A549 (cell line): ENCODE data around the gene RTL1. TPM values are rescaled to one million over a fixed set of nuclear protein-coding genes. Genes with fewer than 3 reads are reported as not detected.

Experiments used
- ATAC-seq, 2 experiments: fragments of 200-7000 bp in 1 of 2; fragments of >200 bp in 1 of 2; cut with Nextera tagmentation in 1 of 2; cut with Tn5 transposase in 1 of 2; 3 replicates each; pipeline versions ENCODE4 v1.8.0 to v1.9.1; 2018 to 2020; ENCODE audit warnings: mild to moderate bottlenecking in 1 of 2, moderate library complexity in 1 of 2
- CTCF ChIA-PET: fragments of 300-600 bp; sonication (Branson Sonifier 250); formaldehyde crosslinking; extraction: SDS; loops from one replicate; lab custom pipeline; 2021; ENCODE audit warnings: antibody characterized with exemption, inconsistent platforms; lab: Yijun Ruan, JAX
- POLR2A ChIA-PET: fragments of 350-600 bp; formaldehyde crosslinking; extraction: SDS; loops from one replicate; lab custom pipeline; 2021; ENCODE audit warnings: antibody characterized with exemption, inconsistent platforms; lab: Yijun Ruan, JAX
- DNase-seq, 2 experiments: peaks; one replicate each; pipeline versions ENCODE4 v3.0.0 to v3.0.0-alpha.2; 2011 to 2016; ENCODE audit warnings: low read depth in 1 of 2, low spot score in 1 of 2
- FAIRE-seq: peaks from 2 replicates; lab custom pipeline; 2011; peaks lifted over from hg19 to GRCh38; lab: Jason Lieb, UNC
- H3K27ac ChIP-seq, 2 experiments: fragments of >200 bp; sonication (Bioruptor Twin); formaldehyde crosslinking; 3 replicates each; pipeline ENCODE4 v1.5.1; 2016 to 2017
- H3K4me1 ChIP-seq: fragments of >200 bp; sonication (Bioruptor Twin); formaldehyde crosslinking; 3 replicates; pipeline ENCODE4 v1.6.1; 2016
- H3K4me2 ChIP-seq: fragments of >200 bp; sonication (Bioruptor Twin); formaldehyde crosslinking; 3 replicates; pipeline ENCODE4 v1.6.1; 2016
- H3K4me3 ChIP-seq: fragments of >200 bp; sonication (Bioruptor Twin); formaldehyde crosslinking; 3 replicates; pipeline ENCODE4 v1.5.1; 2016
- H3K9me3 ChIP-seq: fragments of >200 bp; sonication (Bioruptor Twin); formaldehyde crosslinking; 3 replicates; pipeline ENCODE4 v1.6.1; 2016
- ELK1 ChIP-seq: fragments of 150-350 bp; IDR thresholded peaks from 2 replicates; pipeline ENCODE4 v1.6.1; 2014; ENCODE audit warnings: low read depth, mild to moderate bottlenecking, low read length
- EP300 ChIP-seq, 2 experiments: fragments of >200 bp; sonication (Bioruptor Twin); formaldehyde crosslinking; IDR thresholded peaks; 2 replicates in 1 of 2; 3 replicates in 1 of 2; pipeline ENCODE4 v1.6.1; 2016 to 2017
- ESRRA ChIP-seq: fragments of 150-350 bp; IDR thresholded peaks from 2 replicates; pipeline ENCODE4 v1.6.1; 2014; ENCODE audit warnings: mild to moderate bottlenecking, low read length, borderline replicate concordance
- FOSB ChIP-seq: fragments of 250-450 bp; sonication (Bioruptor Pico); IDR thresholded peaks from 2 replicates; pipeline ENCODE4 v1.5.0; 2020; ENCODE audit warnings: mild to moderate bottlenecking, moderate library complexity
- HDAC2 ChIP-seq: fragments of 200-600 bp; sonication (generic); IDR thresholded peaks from 2 replicates; pipeline ENCODE4 v1.6.1; 2016
- HES2 ChIP-seq: fragments of >200 bp; sonication (Bioruptor Twin); formaldehyde crosslinking; IDR thresholded peaks from 2 replicates; pipeline ENCODE4 v1.6.1; 2016
- HEYL ChIP-seq: fragments of 250-450 bp; sonication (Bioruptor Pico); IDR thresholded peaks from 2 replicates; pipeline ENCODE4 v1.8.0; 2021; ENCODE audit warnings: mild to moderate bottlenecking, moderate library complexity
- HOXA7 ChIP-seq: fragments of 250-450 bp; sonication (Bioruptor Pico); IDR thresholded peaks from 2 replicates; pipeline ENCODE4 v1.5.0; 2020; ENCODE audit warnings: mild to moderate bottlenecking, moderate library complexity
- JUNB ChIP-seq: fragments of >200 bp; sonication (Bioruptor Twin); formaldehyde crosslinking; IDR thresholded peaks from 2 replicates; pipeline ENCODE4 v1.6.1; 2016
- MAFK ChIP-seq: fragments of 450-650 bp; IDR thresholded peaks from 2 replicates; pipeline ENCODE4 v1.6.1; 2014; ENCODE audit not compliant: partially characterized antibody
- MAZ ChIP-seq: fragments of 150-350 bp; IDR thresholded peaks from 2 replicates; pipeline ENCODE4 v1.6.1; 2014; ENCODE audit warnings: antibody characterized with exemption, low read depth, low read length, borderline replicate concordance
- MYC ChIP-seq: IDR thresholded peaks from 2 replicates; pipeline ENCODE4 v1.6.1; 2012; ENCODE audit warnings: mild to moderate bottlenecking, inconsistent platforms, low read length, improper control_type of control experiment, borderline replicate concordance
- NPAS2 ChIP-seq: fragments of 250-450 bp; sonication (Bioruptor Pico); IDR thresholded peaks from 2 replicates; pipeline ENCODE4 v1.8.0; 2022; ENCODE audit warnings: mild to moderate bottlenecking, moderate library complexity, borderline replicate concordance
- PHF8 ChIP-seq: fragments of 200-600 bp; sonication (generic); IDR thresholded peaks from 2 replicates; pipeline ENCODE4 v1.6.1; 2016; ENCODE audit warnings: low read depth, mild to moderate bottlenecking, antibody characterized with exemption, moderate library complexity, borderline replicate concordance
- POLR2A ChIP-seq: IDR thresholded peaks from 2 replicates; pipeline ENCODE4 v1.6.1; 2012; ENCODE audit warnings: mild to moderate bottlenecking, low read length
- POLR2AphosphoS2 ChIP-seq: conservative IDR thresholded peaks from 2 replicates; pipeline ENCODE4 v1.6.1; 2012; ENCODE audit warnings: low read length, improper control_type of control experiment, inconsistent platforms
- RNF2 ChIP-seq: fragments of 200-600 bp; sonication (generic); IDR thresholded peaks from 2 replicates; pipeline ENCODE4 v1.6.1; 2016; ENCODE audit warnings: low read depth, mild to moderate bottlenecking, antibody characterized with exemption, moderate library complexity, borderline replicate concordance
- ZC3H11A ChIP-seq: fragments of 450-650 bp; IDR thresholded peaks from 2 replicates; pipeline ENCODE4 v1.6.1; 2014; ENCODE audit warnings: antibody characterized with exemption, mild to moderate bottlenecking
- ZNF302 ChIP-seq: fragments of 250-450 bp; sonication (Bioruptor Pico); IDR thresholded peaks from 2 replicates; pipeline ENCODE4 v1.9.0; 2021; ENCODE audit warnings: inconsistent platforms, mild to moderate bottlenecking, moderate library complexity
- ZSCAN20 ChIP-seq: fragments of 250-450 bp; sonication (Bioruptor Pico); IDR thresholded peaks from 2 replicates; pipeline ENCODE4 v1.8.0; 2022; ENCODE audit warnings: mild to moderate bottlenecking, moderate library complexity
- WGBS: methylation state at CpG from one replicate; pipeline ENCODE4 v1.1.6; 2017; ENCODE audit errors: missing lambda C conversion rate; 5-methylcytosine and 5-hydroxymethylcytosine counted together
- polyA plus RNA-seq, 4 experiments: library from polyadenylated mRNA; depleted of rRNA in 3 of 4; stranded (reverse); fragments of >200 nt; fragmentation: RNase III in 1 of 4; extraction: RNeasy Plus Mini Kit Qiagen cat#74134 plus additional on column Dnase treatment in 1 of 4; gene quantifications; 2 replicates in 3 of 4; 3 replicates in 1 of 4; pipeline ENCODE4 v1.2.3, GENCODE V29; 2011 to 2017
- TF ChIP-seq, protein P1 (sequence below): fragments of 200-600 bp; sonication (generic); IDR thresholded peaks from 2 replicates; pipeline ENCODE4 v1.6.1; 2016; ENCODE audit warnings: antibody characterized with exemption, mild to moderate bottlenecking, moderate library complexity

Gene RTL1
- polyA plus RNA-seq, 2 of the 4 experiments (the other 2 are of a cell fraction), result 0.01 TPM; not detected in 1

DNA sequence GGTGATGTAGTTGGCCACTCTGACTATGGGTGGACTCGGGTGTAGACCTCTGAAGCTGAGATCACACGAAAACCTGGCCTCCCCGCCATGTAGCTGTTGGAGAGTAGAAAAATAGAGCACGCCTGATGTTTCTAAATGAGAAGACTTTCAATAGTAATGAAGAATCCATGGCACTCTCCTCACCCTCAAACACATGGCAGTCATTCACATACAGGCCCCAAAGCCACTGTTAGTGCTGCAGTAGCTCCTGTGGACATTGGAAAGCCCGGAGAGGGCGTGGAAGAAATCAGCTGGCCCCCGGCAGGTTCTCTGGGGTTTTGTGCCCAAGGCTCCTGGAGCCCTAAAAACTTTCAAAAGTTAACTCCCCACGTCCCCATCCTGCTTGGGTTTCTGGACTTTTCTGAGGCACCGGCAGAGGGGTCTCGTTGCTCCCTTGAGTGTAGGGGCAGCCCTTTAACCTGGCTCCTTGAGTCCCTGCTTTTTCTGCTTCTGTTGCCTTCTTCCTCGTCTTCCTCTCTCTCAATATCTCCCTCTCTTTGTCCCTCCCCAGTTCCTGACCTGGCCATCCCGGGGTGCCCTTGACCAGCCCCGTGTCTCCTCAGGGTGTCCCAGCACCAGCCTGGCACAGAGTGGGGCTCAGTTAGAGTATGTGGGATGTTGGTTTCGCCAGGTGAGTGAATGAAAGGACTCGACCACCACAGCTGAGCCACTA, 69.3 kb downstream of the RTL1 start:
- no peak overlapping the region for H3K4me2 ChIP-seq
- TF ChIP-seq ELK1, result no peak
- TF ChIP-seq POLR2A, result no peak
- TF ChIP-seq HEYL (CRISPR knock-in tag), result no peak
- TF ChIP-seq HDAC2, result no peak
- TF ChIP-seq, protein P1, sequence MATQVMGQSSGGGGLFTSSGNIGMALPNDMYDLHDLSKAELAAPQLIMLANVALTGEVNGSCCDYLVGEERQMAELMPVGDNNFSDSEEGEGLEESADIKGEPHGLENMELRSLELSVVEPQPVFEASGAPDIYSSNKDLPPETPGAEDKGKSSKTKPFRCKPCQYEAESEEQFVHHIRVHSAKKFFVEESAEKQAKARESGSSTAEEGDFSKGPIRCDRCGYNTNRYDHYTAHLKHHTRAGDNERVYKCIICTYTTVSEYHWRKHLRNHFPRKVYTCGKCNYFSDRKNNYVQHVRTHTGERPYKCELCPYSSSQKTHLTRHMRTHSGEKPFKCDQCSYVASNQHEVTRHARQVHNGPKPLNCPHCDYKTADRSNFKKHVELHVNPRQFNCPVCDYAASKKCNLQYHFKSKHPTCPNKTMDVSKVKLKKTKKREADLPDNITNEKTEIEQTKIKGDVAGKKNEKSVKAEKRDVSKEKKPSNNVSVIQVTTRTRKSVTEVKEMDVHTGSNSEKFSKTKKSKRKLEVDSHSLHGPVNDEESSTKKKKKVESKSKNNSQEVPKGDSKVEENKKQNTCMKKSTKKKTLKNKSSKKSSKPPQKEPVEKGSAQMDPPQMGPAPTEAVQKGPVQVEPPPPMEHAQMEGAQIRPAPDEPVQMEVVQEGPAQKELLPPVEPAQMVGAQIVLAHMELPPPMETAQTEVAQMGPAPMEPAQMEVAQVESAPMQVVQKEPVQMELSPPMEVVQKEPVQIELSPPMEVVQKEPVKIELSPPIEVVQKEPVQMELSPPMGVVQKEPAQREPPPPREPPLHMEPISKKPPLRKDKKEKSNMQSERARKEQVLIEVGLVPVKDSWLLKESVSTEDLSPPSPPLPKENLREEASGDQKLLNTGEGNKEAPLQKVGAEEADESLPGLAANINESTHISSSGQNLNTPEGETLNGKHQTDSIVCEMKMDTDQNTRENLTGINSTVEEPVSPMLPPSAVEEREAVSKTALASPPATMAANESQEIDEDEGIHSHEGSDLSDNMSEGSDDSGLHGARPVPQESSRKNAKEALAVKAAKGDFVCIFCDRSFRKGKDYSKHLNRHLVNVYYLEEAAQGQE, result no peak
- TF ChIP-seq MAZ, result no peak
- no peak for TF ChIP-seq MYC
- no peak for TF ChIP-seq ZC3H11A
- no peak for TF ChIP-seq ESRRA
- no peak for TF ChIP-seq HOXA7
- no peak for TF ChIP-seq RNF2
- TF ChIP-seq JUNB, result no peak
- TF ChIP-seq, all 56 proteins: peak for 0
- WGBS, result 77% methylated on average over 15 of the region's 15 CpGs
- H3K4me3 ChIP-seq, result no peak overlapping the region
- no peak overlapping the region for H3K27ac ChIP-seq
- DNase-seq (no peak), ATAC-seq (no peak; a peak in 1 of 6 replicates), FAIRE-seq (no peak)
- CTCF ChIA-PET, result interaction anchor here (0.5 to 1.8 kb wide), 3 partner anchors 21 to 370 kb away, joined by 3 to 6 read pairs (median 3); no protein-coding TSS in a partner anchor
- H3K4me1 ChIP-seq, result no peaks in the 10 kb centered on the region
- POLR2A ChIA-PET, result no interaction called here
- H3K9me3 ChIP-seq, result no peaks in the 10 kb centered on the region

DNA sequence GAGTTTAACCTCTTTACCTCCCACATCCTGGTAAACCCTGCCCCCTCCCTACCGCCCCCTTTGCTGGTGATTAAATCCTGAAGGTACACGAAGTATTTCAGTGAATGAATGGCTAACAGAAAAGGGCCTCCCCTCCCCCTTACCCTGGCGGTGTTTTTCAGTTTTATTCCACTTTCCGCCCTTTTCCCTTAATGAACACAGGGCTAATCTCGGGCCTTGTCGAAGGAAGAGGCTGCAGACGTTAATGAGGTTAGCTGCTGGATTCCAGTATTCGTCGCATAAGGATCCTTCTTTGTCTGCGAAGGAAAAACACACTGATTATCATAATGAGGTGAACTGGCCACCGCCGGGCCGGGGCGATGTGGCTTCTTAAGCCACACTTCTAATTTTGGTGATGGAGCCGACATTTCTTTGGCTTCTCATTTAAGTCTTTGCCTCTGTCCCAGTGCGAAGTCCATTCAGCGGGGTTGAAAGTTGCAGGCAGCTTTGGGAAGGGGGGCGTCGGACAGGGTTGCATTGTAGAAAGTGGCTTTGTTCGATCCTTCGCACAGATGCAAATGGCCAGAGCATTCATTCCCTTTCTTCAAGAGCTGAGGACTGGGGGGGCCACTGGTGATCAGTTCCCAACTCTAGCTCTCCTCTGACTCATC, 71.1 kb downstream of the RTL1 start:
- DNase-seq, result no peak
- Histone ChIP-seq H3K4me1 (no peaks in the 10 kb centered on the region), H3K4me3 (no peak overlapping the region), H3K4me2 (no peak overlapping the region), H3K27ac (no peak overlapping the region), H3K9me3 (peaks cover 5% of the 10 kb centered on the region; the same call in 1 of the 3 replicates)
- ChIA-PET CTCF (interaction anchor here (0.9 kb wide), 2 partner anchors 795 to 796 kb away, joined by 3 read pairs; no protein-coding TSS in a partner anchor), POLR2A (no interaction called here)
- no peak for FAIRE-seq
- WGBS, result 88% methylated on average over 21 of the region's 21 CpGs
- TF ChIP-seq ZSCAN20 (CRISPR knock-in tag) (no peak), MYC (no peak), HES2 (no peak), NPAS2 (CRISPR knock-in tag) (no peak), ZNF302 (CRISPR knock-in tag) (no peak), RNF2 (no peak), POLR2AphosphoS2 (no peak), FOSB (CRISPR knock-in tag) (no peak), HDAC2 (no peak), PHF8 (no peak), EP300 (IDR thresholded peaks at IDR 0.05) (no peak), MAFK (no peak), ELK1 (no peak)
- no peak for ATAC-seq
